Psoas muscle (tissue), 8 donors: ENCODE results near the gene INSYN2B. TPM values are rescaled to one million over a fixed set of nuclear protein-coding genes. Genes with fewer than 3 reads are reported as not detected.

ENCODE experiments used
- ATAC-seq, 4 donors: fragments of 200-7000 bp; cut with Tn5 transposase; one replicate each; pipeline ENCODE4 v1.9.1; 2020; ENCODE audit warnings: moderate library complexity in 3 of 4, mild to moderate bottlenecking in 2 of 4
- DNase-seq, 2 donors: peaks; one replicate each; pipeline ENCODE4 v3.0.0-alpha.2; 2020
- H3K27ac ChIP-seq: fragments of 200-600 bp; one replicate; pipeline ENCODE4 v1.8.0; 2022
- H3K27me3 ChIP-seq, 3 donors: fragments of 200-600 bp in 1 of 3; one replicate each; pipeline versions ENCODE4 v1.6.1 to v1.8.0; 2013 to 2022; ENCODE audit warnings: low read length in 2 of 3, mild to moderate bottlenecking in 2 of 3, moderate library complexity in 1 of 3; ENCODE audit not compliant: insufficient read depth in 3 of 3
- H3K36me3 ChIP-seq, 2 donors: fragments of 200-600 bp in 1 of 2; one replicate each; pipeline versions ENCODE4 v1.6.1 to v1.8.0; 2013 to 2022; ENCODE audit warnings: low read depth in 1 of 2, mild to moderate bottlenecking in 1 of 2, moderate library complexity in 1 of 2; ENCODE audit not compliant: insufficient read depth in 1 of 2
- H3K4me1 ChIP-seq: fragments of 200-600 bp; one replicate; pipeline ENCODE4 v1.8.0; 2022
- H3K4me3 ChIP-seq: fragments of 200-600 bp; one replicate; pipeline ENCODE4 v1.8.0; 2022; ENCODE audit warnings: mild to moderate bottlenecking
- H3K9me3 ChIP-seq: fragments of 200-600 bp; one replicate; pipeline ENCODE4 v1.8.0; 2022
- CTCF ChIP-seq: fragments of 200-600 bp; IDR thresholded peaks from one replicate; pipeline ENCODE4 v1.8.0; 2022; ENCODE audit warnings: antibody characterized with exemption
- WGBS, 3 donors: extraction: QIAGEN DNeasy Blood & Tissue Kit; methylation state at CpG; one replicate each; pipeline versions ENCODE4 v1.1.6 to v1.1.7; 2013; 5-methylcytosine and 5-hydroxymethylcytosine counted together
- intact Hi-C, 2 donors: fragments of 100-400 bp; cut with DNase I; formaldehyde crosslinking; loops; one replicate each; pipeline versions ENCODE4 v1.11.0 to v1.14.2; 2022
- polyA plus RNA-seq, 3 donors: library from polyadenylated mRNA; stranded (reverse); fragments of 200-250 nt; gene quantifications; one replicate each; pipeline ENCODE4 v1.2.3, GENCODE V29; 2013
- total RNA-seq, 4 donors: library from RNA; stranded (reverse); fragmentation: NEBNext Ultra II Directional in 2 of 4; extraction: Animal tissue kit (Norgen Biotek cat#: 25700) in 2 of 4; gene quantifications; one replicate each; pipeline versions ENCODE4 v1.2.1 to v1.2.4, GENCODE V29; 2021 to 2023
- donor health status: healthy with polysubstance abuse.
- donor health status: DM: no; HTN: no; CAD: no; lungs with moderate emphysema.
- donor health status: Bipolar disorder and iron deficiency.
- donor health status: healthy.
- donor health status: DM: yes; HTN: yes; CAD: no.
- donor health status: DM: no; HTN: no; CAD: no.
- donor health status: DM: no; HTN: no; CAD: no.
- donor health status: DM: yes; HTN: yes; CAD: no.

INSYN2B gene
- total and polyA plus RNA-seq, 7 donors = 0.01 TPM; not detected in 6

GRCh38 chr5:169970911-169971765, 9.2 kb downstream of the INSYN2B start:
- WGBS, 3 donors = 37 to 41% (median 37%) methylated on average over 8 of the region's 8 CpGs
- TF ChIP-seq CTCF = no peak
- Histone ChIP-seq H3K4me1 (no peaks in the 10 kb centered on the region), H3K27me3 (no peaks in the 10 kb centered on the region), H3K36me3 (no peaks in the 10 kb centered on the region), H3K9me3 (no peaks in the 10 kb centered on the region), H3K27ac (no peak overlapping the region), H3K4me3 (no peak overlapping the region)
- DNase-seq = peak in 1 of 2 donors; percentile 17
- no peak for ATAC-seq
- intact Hi-C loops = no loop called here

- Histone ChIP-seq H3K27me3 (no peaks in the 10 kb centered on the region), H3K36me3 (no peaks in the 10 kb centered on the region), H3K4me1 (no peaks in the 10 kb centered on the region), H3K27ac (no peak overlapping the region), H3K4me3 (no peak overlapping the region), H3K9me3 (no peaks in the 10 kb centered on the region)
- DNase-seq (no peak), ATAC-seq (no peak)
- TF ChIP-seq CTCF = no peak
- intact Hi-C loops = no loop called here
Measured at GRCh38 chr5:169970339-169970738, 10.0 kb downstream of the INSYN2B start.

GRCh38 chr5:169964246-169964645, 16.0 kb downstream of the INSYN2B start:
- ATAC-seq (no peak), DNase-seq (no peak)
- TF ChIP-seq CTCF = no peak
- 62 to 82% (median 70%) methylated on average over 5 of the region's 5 CpGs for WGBS, 3 donors
- Histone ChIP-seq H3K27ac (no peak overlapping the region), H3K4me1 (no peaks in the 10 kb centered on the region), H3K36me3 (no peaks in the 10 kb centered on the region), H3K4me3 (no peak overlapping the region), H3K9me3 (no peaks in the 10 kb centered on the region), H3K27me3 (no peaks in the 10 kb centered on the region)
- intact Hi-C loops = no loop called here

- WGBS, 3 donors = 82 to 90% (median 83%) methylated on average over 2 of the region's 2 CpGs
- no peak for DNase-seq
- no peak for TF ChIP-seq CTCF
- H3K4me1 ChIP-seq = no peaks in the 10 kb centered on the region
- no peak overlapping the region for H3K4me3 ChIP-seq
- no peak for ATAC-seq
- no peak overlapping the region for H3K27ac ChIP-seq
- intact Hi-C loops = no loop called here
- H3K36me3 ChIP-seq = no peaks in the 10 kb centered on the region
- H3K9me3 ChIP-seq = no peaks in the 10 kb centered on the region
- peaks cover 0 to 2% (median 0%) of the 10 kb centered on the region in 3 donors for H3K27me3 ChIP-seq
Measured at GRCh38 chr5:169960659-169961058, 19.6 kb downstream of the INSYN2B start.

GRCh38 chr5:169958278-169958677, 22.0 kb downstream of the INSYN2B start:
- Histone ChIP-seq H3K27me3 (peaks cover 0 to 2% (median 0%) of the 10 kb centered on the region in 3 donors), H3K4me3 (no peak overlapping the region), H3K4me1 (no peaks in the 10 kb centered on the region), H3K9me3 (no peaks in the 10 kb centered on the region), H3K36me3 (no peaks in the 10 kb centered on the region), H3K27ac (no peak overlapping the region)
- 54 to 59% (median 57%) methylated on average over 3 of the region's 3 CpGs for WGBS, 3 donors
- ATAC-seq (no peak), DNase-seq (no peak)
- no peak for TF ChIP-seq CTCF
- intact Hi-C loops = no loop called here
